ENCODE measurements around the gene SLC25A43.
"Not testable (repeated sequence)": the region's sequence is repeated elsewhere in the genome, so short reads cannot be mapped to it uniquely, and the experiment has no call there.

Gene SLC25A43

DNA sequence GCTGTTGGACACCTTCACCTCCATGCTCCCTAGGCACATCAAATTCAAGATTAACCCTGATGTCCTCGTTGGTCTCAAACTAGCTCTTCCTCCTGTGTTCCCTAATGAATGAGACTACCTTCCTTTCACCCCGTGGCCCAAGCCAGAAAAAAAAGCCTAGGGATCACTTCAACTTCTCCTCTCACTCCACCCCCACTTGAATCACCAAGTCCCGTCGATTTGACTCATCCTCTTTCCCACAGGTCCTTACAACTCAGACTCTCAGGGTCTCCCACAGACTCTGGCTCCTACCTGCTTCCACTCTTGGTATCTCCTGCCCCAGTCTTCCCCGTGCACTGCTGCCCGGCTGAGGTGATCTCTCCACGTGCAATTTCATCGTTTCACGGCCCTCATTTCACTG is 8.5 kb downstream of the SLC25A43 start:
- DNase-seq (ENCODE audit: low read depth in 1 of 2, low spot score in 1 of 2), result no peak

- no peak for DNase-seq (ENCODE audit: low read depth in 1 of 2, low spot score in 1 of 2)
Measured at GRCh38 chrX:119410027-119410819, 11.1 kb downstream of the SLC25A43 start.

- DNase-seq (ENCODE audit: low read depth in 1 of 2, low spot score in 1 of 2), result no peak
Measured at GRCh38 chrX:119410854-119411253, 11.7 kb downstream of the SLC25A43 start.

DNA sequence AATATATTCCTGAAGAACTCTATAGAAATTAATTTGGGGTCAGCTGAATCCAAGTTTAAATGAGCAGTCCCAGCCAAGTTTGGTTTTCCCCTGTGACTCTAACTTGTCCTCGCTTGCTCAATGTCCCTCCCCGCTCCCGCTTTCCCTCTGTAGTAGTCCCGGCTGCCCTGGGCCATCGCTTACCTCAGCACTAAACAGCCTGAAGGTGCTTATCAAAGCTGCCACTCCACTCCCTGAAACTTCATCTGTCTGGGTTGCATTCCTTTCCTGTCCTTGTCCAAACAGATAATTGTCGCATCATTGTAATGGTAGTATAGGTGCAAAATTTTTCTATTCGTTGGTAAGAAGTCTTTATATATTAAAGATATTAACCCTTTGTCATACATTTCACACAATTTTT is 12.8 kb downstream of the SLC25A43 start:
- DNase-seq (ENCODE audit: low read depth in 1 of 2, low spot score in 1 of 2), result no peak

- DNase-seq (ENCODE audit: low read depth in 1 of 2, low spot score in 1 of 2), result no peak
Measured at GRCh38 chrX:119417376-119417775, 18.2 kb downstream of the SLC25A43 start.

- no peak for DNase-seq (ENCODE audit: low read depth in 1 of 2, low spot score in 1 of 2)
Measured at GRCh38 chrX:119417842-119418241, 18.7 kb downstream of the SLC25A43 start.

GRCh38 chrX:119419146-119419545 is 20.0 kb downstream of the SLC25A43 start:
- no peak for DNase-seq (ENCODE audit: low read depth in 1 of 2, low spot score in 1 of 2)

DNA sequence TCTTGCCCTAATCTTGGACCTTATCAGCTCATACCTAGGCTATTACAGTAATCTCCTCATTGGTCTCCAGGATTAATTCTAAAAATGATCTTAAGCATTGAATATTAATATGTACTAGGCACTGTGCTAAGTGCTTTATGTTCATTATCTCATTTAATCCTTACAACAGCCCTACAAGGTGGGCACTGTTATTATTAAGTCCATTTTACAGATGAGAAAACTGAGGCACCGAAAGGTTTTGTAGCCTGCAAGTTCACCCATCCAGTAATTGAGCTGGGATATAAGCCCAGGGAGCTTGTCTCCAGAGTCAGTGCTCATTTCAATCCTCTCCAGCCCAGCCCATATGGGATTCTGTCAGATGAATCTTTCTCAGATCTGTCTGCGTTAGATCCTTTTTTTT is 20.8 kb downstream of the SLC25A43 start:
- DNase-seq (ENCODE audit: low read depth in 1 of 2, low spot score in 1 of 2), result no peak

GRCh38 chrX:119421016-119421705 is 22.0 kb downstream of the SLC25A43 start:
- DNase-seq (ENCODE audit: low read depth in 1 of 2, low spot score in 1 of 2), result no peak

DNA sequence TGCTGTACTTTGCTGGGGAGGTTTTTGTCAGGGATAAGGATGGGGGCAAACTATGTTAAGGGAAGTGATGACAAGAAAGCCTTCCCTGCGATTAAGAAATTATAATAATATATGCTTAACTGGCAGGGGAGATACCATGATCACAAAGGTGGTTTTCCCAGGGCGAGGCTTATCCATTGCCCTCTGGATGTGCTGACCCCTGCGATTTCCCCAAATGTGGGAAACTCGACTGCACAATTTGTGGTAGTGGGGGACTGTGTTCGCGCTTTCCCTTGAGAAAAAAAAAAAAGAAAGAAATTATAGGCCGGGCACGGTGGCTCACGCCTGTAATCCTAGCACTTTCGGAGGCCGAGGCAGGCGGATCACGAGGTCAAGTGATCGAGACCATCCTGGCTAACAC is 24.5 kb downstream of the SLC25A43 start:
- no peak for DNase-seq (ENCODE audit: low read depth in 1 of 2, low spot score in 1 of 2)

- no peak for DNase-seq (ENCODE audit: low read depth in 1 of 2, low spot score in 1 of 2)
Measured at GRCh38 chrX:119424999-119425398, 25.9 kb downstream of the SLC25A43 start.

DNA sequence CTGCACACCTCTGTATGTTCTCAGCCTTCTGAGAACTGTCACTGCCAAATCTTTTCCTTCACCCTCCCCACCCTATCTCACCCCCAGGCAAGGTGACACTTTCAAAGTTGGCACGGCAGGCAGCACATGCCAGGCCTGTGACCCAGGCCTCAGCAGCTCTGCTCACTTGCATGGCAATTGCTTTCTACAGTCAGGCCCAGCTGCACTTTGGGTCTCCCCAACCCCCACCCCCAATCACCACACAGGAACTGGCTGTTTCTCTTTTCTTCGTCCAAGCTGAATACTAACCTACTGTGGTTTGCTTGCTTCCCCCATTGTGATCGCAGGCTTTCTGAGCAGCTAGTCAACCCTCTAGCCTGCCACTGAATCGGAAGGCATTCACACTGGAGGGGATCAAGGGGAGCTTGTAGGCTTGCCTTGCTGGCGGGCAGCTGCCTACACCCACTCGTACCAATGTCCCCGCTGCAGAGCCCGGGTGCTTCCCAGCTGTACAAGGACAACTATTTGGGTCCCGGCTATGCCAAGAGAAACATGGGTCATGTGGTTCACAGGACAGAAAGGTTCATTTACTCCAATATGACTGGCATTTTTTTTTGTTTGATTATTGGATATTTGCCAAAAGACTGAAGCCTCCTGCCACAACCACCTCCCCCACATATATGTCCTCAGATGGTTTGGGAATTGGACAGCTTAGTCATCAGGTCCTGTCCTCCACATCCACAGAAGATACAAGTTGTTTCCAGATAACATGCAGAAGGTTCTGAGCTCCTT is 28.1 kb downstream of the SLC25A43 start:
- no peak for DNase-seq (ENCODE audit: low read depth in 1 of 2, low spot score in 1 of 2)

- DNase-seq (ENCODE audit: low read depth in 1 of 2, low spot score in 1 of 2), result no peak
Measured at GRCh38 chrX:119427795-119428185, 28.7 kb downstream of the SLC25A43 start.

DNA sequence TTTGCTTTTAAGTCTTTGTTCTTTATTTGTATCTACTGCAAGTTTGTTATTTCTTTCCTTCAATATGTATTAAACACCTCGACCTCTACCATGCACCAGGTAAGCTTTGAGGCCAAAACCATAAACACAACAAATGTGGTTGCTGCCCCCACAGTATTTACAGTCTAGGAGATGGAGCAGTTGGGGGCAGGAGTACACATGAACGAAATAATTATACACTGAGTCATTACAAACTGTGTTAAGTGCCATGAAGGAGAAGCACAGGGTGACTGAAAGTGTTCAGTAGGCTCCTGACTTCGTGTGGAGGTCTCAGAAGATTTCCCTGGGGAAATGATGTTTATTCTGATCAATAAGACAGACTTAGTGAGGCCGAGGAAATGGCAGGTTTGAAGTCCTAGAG is 30.3 kb downstream of the SLC25A43 start:
- DNase-seq (ENCODE audit: low read depth in 1 of 2, low spot score in 1 of 2), result no peak

- DNase-seq (ENCODE audit: low read depth in 1 of 2, low spot score in 1 of 2), result not testable (repeated sequence)
Measured at GRCh38 chrX:119441295-119441694, 42.2 kb downstream of the SLC25A43 start.

- no peak for DNase-seq (ENCODE audit: low read depth in 1 of 2, low spot score in 1 of 2)
Measured at GRCh38 chrX:119442286-119442685, 43.1 kb downstream of the SLC25A43 start.

DNA sequence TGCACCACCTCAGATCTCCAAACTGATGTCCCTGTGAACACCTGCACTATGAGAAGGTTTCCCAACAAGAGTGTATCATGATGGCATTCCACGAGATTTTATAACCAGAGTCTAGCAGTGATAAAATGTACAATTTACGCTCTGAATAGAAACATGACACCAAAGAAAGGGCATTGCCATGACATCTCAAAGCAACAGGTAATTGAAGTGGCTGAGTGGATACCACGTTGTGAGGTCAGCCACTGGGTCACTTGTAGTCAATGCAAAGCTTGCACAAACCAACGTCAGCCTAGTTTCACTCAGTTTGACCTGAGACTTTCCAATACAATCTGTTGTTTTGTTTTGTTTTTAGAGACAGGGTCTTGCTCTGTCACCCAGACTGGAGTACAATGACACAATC is 54.1 kb downstream of the SLC25A43 start:
- DNase-seq (ENCODE audit: low read depth in 1 of 2, low spot score in 1 of 2), result no peak

DNA sequence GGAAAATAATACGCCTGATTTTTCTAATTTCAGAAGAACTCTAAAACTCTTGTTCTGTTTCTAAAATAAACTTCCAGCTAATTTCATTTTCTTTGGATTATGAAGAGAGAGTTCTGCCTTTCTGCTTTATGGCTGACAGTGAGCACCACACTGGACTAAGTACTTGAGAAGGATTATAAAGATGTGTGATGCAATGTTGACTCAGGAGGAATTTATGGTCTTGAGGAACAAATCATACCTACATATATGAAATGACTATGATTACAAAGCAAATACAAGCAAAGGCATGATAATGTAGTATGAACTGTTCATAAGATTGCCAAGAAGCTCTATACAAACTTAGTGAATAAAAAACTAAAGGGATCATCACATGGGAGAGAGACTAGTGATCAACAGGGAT is 56.1 kb downstream of the SLC25A43 start:
- DNase-seq (ENCODE audit: low read depth in 1 of 2, low spot score in 1 of 2), result no peak

DNA sequence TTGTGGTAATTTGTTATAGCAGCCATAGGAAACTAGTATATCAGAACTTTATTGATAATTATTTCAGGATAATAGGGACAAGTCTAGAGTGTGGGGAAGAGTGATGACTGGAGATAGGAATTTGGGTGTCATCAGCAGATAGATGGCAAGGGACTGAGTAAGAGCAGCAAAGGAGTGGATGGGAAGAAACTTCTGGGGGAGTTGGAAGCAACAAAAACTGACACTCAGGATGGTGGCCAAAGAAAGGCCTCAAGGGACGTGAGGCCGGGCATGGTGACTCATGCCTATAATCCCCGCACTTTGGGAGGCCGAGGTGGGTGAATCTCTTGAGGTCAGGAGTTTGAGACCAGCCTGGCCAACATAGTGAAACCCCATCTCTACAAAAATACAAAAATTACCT is 60.0 kb downstream of the SLC25A43 start:
- no peak for DNase-seq (ENCODE audit: low read depth in 1 of 2, low spot score in 1 of 2)

DNA sequence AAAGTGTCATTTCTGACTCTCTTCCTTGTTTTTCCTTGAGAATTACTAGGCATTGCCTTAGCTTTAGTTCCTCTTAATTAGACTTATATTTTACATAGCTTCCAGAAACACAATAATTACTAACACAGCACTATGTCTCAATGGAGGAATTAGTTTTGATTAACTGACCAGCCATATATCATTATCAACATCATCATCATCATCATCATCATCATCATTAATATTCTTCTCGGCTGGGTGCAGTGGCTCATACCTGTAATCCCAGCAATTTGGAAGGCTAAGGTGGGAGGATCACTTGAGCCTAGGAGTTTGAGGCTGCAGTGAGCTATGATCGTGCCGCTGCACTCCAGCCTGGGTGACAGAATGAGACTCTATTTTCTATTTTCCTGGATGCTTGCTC is 66.4 kb downstream of the SLC25A43 start:
- DNase-seq (ENCODE audit: low read depth in 1 of 2, low spot score in 1 of 2), result no peak

DNA sequence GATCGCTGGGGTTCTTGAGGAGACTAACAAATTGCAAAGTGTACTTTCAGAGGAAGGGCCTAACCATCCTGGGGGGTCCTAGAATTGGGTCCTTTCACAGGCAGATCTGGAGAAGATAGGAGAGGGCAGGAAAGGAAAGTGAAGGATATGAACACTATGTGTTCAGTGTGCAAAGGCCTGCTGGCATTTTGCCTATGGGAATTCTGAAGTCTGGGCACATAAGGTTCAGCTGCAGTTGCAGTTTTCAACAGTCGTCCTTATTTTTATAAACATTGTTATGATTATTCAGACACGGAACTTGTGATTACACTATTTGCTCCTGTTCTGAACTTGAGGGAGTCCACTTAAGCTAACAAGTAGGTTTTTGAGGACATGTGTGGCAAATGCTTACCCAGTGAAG is 67.8 kb downstream of the SLC25A43 start:
- no peak for DNase-seq (ENCODE audit: low read depth in 1 of 2, low spot score in 1 of 2)

GRCh38 chrX:119467433-119467832 is 68.3 kb downstream of the SLC25A43 start:
- no peak for DNase-seq (ENCODE audit: low read depth in 1 of 2, low spot score in 1 of 2)
